GM18519 (cell line): Measurements from ENCODE around the gene STAC3.

ENCODE experiments used
- ATAC-seq: cut with Tn5 transposase; IDR thresholded peaks from one replicate; pipeline ENCODE4 v1.9.1; 2021; ENCODE audit warnings: mild to moderate bottlenecking, moderate library complexity; ENCODE audit not compliant: unreplicated experiment, low FRiP score

STAC3 gene

GRCh38 chr12:57196439-57196838 lies 54.5 kb downstream of the STAC3 start:
- ATAC-seq: no peak

GRCh38 chr12:57195611-57196371 lies 55.2 kb downstream of the STAC3 start:
- no peak for ATAC-seq

- no peak for ATAC-seq
Measured at GRCh38 chr12:57195186-57195585, 55.8 kb downstream of the STAC3 start.

DNA sequence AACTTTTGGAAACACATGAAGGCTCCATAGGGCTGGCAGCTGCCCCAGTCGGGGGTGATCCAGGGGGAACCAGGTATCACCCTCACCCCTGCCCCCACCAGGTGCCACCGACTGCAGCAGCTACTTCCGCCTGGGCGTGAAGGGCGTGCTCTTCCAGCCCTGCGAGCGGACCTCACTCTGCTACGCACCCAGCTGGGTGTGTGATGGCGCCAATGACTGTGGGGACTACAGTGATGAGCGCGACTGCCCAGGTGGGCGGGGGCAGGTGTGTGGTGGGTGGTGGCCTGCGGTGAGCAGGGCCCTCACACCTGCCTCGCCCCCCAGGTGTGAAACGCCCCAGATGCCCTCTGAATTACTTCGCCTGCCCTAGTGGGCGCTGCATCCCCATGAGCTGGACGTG lies 56.7 kb downstream of the STAC3 start:
- no peak for ATAC-seq

- no peak for ATAC-seq
Measured at GRCh38 chr12:57193706-57194245, 57.2 kb downstream of the STAC3 start.
